Measurements from ENCODE around the gene TMC1.
"Not testable (repeated sequence)": the region's sequence is repeated elsewhere in the genome, so short reads cannot be mapped to it uniquely, and the experiment has no call there.

TMC1 gene

DNA sequence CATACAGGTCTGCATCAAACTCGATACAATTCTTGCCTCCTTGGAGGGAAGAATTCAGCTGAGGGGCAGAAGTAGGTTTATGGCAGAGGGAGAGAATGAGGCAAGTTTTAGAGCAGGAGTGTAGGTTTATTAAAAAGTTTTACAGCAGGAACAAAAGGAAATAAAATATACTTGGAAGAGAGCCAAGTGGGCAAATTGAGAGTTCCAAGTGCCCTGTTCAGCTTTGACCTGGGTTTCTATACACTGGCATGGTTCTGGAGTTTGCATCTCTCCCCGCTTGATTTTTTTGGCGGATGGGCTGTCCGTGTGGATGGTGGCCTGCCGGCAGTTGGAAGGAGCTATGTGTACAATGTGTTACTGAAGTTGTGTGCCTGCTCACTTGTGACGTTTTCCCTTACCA is 315.4 kb downstream of the TMC1 start:
- no peak for FAIRE-seq

DNA sequence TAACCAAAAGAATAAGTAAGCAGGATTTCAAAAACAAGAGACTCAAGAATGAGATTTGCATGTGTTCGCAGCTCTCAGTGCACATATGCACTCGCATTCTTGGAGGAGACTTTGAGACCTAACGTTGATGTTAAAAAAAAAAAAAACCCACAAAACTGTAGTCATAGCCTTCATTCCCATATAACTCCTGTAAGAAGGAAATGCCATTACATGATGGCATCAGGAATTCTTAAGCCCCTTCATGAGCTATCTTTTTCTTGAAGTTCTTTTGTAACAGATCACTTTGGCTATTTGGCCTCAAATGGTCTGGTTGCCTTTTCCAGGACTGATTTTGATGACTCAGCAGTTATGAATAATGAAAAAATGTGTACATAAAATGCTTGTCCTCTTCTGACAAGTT is 317.7 kb downstream of the TMC1 start:
- no peak for FAIRE-seq

DNA sequence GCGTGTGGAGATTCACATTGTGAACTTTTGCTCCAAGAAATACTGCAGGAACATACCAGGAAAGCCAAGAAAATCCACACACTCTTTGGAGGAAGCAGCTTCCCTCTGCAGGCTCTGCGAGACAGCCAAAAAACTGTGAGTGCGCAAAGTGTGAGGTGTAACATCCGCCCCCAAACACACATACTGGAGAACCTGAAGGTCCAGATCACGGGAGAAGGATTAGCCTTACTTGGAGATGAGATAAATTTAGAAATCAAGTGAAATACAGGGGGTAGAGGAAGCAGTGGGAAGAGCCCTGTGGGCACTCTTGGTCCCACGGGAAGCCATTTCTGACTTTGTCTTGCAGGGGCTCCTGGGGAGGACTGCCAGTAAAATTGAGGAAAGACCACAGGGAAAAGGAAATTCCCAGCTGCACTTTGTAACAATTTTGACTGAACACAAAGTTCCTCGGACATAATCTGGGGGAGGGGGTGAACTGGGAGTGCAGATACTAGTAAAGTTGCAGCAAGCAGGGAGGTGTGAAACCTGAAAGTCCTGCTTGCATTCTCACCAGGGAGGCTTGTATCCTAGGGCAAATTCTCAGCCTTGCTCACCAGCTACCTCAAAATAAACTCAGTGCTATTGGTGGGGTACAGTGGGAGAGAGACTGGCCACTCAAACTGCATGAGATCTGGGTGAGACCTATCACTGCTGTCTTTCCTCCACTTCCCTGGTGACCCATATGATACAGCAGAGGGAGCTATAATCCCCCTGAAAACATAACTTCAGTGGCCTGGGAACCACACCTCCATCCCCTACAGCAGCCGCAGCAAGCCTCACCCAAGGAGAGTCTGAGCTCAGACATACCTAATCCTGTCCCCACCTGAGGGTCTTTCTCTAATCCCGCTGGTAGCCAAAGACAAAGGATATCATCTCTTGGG is 322.4 kb downstream of the TMC1 start:
- FAIRE-seq, result no peak

DNA sequence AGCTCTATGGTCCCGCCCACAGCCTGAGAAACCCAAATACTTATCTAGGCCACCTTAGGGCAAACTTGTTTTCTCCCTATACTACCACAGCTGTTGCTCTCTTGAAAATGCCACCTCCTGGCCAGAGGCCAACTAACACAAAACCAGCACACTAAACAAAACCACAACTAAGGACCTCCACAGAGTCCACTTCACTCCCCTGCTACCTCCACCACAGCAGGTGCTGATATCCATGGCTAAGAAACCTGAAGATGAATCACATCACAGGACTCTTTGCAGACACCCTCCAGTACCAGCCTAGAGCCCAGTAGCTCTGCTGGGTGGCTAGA is 323.0 kb downstream of the TMC1 start:
- no peak for FAIRE-seq

DNA sequence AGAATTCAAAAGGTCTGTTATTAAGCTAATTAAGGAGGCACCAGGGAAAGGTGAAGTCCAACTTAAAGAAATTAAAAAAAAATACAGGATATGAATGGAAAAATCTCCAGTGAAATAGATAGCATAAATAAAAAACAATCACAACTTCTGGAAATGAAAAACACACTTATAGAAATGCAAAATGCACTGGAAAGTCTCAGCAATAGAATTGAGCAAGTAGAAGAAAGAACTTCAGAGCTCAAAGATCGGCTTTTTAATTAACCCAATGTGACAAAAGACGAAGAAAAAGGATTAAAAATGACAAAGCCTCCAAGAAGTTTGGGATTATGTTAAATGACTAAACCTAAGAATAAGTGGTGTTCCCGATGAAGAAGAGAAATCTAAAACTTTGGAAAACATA is 323.6 kb downstream of the TMC1 start:
- not testable (repeated sequence) for FAIRE-seq

DNA sequence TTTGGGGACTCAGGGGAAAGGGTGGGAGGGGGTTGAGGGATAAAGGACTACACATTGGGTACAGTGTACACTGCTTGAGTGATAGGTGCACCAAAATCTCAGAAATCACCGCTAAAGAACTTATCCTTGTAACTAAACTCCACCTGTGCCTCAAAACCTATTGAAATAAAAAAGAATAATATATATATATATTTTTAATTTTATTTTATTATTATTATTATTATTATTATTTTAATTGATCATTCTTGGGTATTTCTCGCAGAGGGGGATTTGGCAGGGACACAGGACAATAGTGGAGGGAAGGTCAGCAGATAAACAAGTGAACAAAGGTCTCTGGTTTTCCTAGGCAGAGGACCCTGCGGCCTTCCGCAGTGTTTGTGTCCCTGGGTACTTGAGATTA is 328.8 kb downstream of the TMC1 start:
- FAIRE-seq, result not testable (repeated sequence)

DNA sequence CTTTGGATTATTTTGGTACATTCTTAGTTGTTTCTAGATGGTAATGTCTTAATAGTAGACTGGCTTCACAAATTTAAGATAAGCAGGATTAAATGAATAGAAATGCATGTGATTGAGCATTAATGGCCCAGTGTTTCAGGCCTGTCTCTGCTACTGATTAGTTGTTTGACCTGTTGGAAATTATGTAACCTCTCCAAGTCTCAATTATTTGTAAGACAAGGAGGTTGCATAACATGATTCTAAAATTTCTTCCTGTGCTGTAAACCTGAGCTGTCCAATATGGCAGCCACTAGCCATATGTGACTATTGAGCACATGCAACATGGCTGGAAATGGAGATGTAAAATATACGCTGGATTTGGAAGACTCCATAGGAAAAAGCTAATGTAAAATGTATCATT is 333.9 kb downstream of the TMC1 start:
- no peak for FAIRE-seq

DNA sequence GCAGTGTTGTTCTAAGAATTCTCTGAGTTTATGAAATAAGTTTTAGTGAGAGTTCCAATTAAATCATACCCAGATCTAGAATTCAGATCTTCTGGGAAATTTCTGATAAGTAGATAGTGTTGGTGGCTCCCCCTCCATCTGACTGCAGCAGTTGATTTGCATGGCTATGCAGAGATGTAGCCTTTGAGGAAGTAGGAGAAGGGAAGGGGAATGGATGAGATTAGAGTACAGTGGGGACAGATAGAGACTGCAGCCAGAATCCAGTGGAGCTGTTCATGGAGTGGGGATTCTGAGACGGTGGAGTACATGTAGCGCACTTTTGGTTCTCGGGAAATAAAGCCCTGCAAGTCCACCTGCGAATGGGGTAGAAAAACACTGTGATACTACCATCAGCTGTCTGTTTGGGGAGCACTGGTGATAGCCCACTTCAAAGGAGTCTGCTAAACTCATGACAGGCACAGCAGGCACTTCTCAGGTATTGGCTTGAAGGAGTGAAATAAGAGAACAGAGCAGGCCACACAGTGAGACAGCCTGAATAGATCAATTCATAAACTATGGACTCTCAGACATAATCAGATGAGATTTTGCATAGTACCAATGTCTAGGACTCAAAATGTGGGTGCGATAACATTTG is 334.6 kb downstream of the TMC1 start:
- FAIRE-seq, result no peak

DNA sequence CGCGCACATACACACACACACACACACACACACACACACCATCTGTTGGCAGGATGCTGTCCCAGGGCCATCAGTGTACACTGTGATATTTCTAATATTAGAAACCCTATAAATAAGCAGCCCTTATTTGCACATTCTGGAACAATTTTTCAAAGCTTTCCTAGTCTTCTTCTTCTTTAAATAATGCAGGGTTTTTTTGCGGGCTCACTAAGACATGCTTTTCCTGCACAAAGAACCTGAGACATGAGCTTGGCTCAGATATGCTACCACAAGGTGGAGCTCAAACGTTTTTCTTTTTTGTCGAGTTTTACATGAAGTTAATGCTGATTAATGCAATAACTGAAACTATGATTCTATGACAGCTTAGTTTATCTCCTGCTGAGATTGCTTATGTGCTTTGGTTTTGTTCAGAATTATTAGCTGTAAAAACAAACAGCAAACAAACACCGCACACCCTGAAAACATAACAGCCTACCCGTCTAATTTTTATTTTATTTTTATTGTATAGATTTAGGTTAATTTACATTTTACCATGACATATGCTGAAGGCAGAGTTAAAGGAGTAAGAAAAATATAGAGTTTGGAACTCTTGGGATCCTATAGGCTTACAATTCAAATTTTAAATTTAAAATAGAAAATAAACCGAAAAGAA is 335.7 kb downstream of the TMC1 start:
- FAIRE-seq, result peak; percentile 90

DNA sequence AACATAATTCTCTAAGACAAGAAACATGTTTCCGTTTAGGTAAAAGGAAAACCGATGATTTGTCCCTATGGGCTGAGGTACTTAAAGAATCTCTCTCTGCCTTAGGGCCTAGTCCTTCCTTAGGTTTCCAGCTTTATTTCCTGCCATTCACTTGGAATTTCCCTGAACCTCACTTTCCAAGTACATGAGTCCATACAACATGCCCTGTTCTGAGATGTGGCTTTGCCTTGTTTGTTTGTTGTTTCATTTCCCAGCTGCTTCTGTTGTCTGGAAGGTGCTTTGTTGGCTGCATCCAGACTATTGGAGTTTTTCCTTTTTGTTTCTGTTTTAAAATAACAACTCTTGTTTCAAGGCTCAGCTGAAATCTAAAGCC is 336.2 kb downstream of the TMC1 start:
- no peak for FAIRE-seq

DNA sequence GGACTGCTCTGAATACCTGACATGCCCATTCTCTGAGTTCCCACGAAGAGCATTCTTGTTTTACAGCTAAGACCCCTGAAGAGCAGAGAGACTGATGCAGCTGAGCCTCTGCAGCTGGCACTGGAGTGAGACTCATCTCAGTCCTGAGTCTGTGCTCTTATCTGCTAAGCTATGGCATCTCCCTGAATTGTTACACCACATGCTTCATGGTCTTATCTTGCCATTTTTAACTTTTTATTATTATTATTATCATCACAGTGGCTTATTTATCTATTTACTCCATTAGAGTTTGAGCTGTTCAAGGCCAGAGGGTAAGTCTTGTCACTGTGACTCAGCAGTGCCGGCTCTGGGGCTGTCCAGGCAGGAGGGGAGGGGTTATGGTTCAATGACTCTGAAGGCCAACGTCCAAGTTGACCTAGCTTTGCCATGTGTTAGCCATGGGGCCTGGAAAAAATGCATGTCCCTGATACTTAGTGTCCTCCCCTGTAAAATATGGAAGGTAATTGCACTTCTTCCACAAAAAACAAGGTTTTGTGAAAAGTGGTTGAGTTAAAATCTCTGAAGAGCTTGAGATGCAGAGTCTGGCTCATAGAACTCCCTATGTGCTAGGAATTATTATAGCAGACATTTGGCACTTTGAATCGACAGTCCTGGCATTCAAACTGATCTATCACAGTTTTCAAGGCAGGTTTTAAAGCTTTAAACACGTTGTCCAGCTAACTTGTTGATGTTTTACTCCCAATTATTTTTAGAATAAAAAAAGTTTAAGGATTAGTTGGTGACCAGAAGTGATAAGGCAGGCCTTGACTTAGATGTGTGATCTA is 336.9 kb downstream of the TMC1 start:
- no peak for FAIRE-seq

DNA sequence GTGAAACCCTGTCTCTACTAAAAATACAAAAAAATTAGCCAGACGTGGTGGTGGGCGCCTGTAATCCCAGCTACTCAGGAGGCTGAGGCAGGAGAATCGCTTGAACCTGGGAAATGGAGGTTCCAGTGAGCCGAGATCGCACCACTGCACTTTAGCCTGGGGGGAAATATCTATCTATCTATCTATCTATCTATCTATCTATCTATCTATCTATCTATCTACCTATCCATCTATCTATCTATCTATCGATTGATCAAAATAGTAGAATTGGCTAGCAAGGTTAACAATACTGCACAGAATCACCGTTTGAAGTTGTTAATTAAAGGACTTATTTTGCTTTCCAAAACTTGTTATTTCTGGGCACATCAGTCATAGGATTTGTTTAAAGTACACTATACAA is 341.4 kb downstream of the TMC1 start:
- FAIRE-seq, result not testable (repeated sequence)

DNA sequence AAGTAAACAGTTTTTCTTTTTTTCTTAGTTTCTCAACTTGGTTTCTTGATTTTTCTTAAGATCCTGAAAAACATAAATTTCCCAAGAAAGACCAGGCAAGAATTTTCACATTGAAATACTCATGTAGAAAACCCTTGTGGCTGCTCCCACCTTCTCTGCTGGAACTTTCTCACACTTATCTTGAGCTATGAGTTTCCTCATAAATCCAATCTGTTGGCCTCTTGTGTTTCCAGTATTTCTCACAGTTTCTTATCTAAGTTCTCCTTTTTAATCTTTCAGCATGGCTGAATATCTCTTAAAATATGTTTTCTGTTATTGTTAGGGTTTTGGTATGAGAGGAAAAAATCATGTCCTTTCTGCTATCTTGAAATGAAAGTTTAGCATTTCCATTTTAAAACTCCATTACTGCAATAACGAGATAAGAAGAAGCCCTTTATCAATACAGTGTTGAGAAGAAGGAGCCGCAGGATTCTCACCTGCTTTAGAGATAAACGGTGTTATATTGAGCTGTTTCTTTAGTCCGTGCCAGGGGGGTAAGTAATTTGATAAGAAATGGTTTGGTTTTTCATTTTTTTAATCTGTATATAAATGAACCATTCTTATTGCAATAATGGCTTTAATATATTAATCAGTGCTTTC is 342.2 kb downstream of the TMC1 start:
- FAIRE-seq, result no peak

DNA sequence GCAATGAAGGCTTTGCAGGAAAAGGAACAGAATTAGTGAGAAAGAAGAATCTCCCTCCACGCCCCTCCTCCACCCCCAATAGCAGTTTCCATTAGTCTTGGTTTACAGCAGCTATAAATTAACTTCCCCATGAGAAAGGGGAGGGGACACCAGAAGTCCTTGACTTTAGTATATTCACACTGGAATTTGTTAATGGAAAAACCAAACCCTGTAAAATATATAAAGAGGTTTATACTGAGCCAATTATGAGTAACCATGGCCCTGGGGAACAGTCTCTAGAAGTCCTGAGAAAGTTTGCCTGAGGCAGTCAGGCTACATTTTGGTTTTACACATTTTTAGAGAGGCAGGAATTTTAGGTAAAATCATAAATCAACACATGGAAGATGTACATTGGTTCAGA is 342.9 kb downstream of the TMC1 start:
- no peak for FAIRE-seq

DNA sequence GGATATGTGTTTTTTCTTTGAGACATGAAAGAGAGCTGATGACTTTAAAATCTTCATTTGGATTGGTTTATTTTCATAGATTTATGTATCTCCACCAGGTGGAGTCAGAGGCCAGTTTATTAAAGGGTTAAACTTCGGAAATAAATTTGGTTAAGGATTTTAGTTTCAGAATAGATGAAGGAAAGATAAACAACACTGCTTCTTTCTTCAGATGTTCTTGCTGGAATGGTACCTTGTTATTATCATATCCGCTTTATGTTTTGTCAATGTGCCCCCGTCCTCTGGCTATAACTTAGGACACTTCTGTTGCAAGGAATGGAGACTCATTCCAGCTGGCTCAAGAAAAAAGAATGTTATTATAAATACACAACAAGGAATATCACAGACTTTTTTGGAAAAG is 350.3 kb downstream of the TMC1 start:
- peak; percentile 94 for FAIRE-seq

DNA sequence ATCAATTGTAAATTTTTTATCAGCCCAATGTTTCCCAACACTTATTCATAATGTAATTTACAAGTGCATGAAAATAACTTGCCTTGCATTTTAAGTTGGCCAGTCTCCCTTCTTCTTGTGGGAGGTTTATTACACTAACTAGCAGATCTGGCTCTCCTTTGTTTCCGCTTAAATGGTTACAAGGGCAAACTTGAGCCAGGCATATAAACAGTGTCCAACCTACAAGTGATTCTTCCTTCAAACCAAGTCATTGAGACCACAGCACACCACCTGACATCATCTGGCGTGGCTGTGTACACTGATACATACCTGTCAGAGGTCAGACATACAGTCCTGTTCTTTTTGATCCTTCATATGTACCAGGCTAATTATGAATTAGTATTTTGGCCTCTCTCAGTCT is 351.3 kb downstream of the TMC1 start:
- FAIRE-seq, result no peak

DNA sequence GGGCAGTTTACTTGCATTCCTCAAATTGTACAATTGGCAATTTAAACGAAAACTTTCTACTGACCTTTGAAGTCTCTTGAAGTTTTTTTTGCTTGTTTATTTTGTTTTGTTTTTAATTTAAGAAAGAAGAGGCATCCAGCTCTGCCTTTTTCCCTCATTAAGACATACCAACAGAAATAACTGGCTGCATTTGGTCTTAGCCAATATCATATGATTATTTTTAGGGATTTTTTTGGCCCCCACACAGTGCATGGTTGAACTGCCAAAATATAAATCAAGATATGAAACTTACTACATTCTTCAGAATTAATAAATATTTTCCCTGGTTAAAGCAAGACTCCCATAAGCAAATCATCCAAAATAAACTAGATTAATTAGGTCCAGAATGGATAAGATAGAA is 352.0 kb downstream of the TMC1 start:
- no peak for FAIRE-seq

DNA sequence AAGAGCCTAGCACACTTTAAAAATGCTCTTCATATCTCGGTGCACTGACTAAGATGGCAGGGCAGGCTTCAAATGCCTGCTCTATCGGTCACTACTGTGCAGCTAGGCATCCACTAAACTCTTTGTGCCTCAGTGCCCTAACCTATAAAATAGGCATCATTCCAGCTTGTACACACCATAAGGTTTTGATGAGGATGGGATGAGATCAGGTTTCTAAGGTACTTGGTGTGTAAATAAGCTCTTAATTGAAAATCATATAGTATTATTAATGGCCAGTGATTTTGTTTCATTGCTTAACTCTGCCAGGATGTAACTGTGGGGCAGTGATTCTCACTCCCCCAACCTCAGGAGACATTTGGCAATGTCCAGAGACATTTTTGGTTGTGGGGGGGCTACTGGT is 352.9 kb downstream of the TMC1 start:
- no peak for FAIRE-seq

DNA sequence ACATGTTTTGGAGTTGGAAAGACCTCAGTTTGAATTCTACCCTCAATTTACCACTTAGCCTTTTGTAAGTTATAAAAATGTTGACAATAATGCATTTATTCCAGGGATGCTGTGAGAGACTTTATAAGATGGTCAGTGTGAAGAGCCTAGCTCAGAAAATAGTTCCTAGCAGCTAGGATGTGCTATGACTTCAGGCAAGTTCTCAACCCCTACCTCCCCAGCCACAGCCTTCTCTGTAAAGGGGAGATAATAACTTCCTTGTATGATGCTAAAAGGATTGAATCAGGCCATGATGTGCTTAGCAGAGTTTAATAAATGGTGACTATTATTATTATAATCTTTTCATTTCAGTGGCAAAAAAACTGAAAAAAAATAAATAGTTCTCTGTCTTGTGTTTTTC is 353.8 kb downstream of the TMC1 start:
- no peak for FAIRE-seq

DNA sequence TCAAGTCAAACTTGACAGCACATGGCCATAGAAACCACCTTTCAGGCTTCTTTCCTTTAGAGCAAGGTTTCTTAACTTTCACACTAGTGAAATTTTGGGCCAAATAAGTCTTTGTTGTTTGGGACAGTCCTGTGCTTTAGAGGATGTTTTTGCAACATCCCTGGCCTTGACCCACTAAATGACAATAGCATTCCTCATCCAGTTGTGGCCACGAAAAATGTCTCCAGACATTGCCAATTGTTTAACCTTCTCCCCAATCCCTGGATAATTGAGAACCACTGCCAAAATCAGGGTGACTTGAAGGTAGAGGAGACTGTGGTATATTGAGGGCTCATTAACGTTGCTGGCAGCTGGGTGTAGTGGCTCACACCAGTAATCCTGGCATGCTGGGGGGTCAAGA is 359.4 kb downstream of the TMC1 start:
- FAIRE-seq, result no peak

DNA sequence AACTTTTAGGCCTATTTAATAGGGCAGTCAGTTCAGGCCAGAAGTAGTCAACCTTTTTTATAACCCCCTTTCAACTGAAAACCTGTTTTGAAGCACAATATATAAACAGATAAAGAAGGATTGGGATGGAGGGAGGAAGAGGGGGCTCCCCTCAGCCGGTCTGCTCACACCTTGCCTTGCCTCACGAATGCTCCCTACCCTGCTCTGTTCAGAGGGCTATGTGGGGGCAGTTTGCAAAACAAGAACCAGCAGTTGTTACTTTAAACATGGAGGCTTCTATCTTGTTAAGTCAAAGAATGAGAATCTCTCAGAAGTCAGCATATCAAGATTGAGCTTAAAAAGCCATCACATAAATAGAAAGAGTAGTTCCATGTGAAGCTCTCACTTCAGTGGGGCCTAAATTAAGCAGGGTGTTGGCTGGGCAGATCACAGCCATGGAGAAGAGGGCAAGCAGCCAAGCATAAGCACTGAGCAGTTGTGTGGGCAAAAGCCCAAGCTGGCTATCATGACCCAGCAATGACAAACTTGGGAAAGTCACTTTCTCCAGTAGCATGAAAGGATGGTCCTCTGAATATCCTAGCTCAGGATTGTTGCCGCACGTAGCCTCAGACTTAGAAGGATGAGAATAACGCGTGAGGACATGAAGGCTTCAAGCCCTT is 360.8 kb downstream of the TMC1 start:
- FAIRE-seq, result no peak

DNA sequence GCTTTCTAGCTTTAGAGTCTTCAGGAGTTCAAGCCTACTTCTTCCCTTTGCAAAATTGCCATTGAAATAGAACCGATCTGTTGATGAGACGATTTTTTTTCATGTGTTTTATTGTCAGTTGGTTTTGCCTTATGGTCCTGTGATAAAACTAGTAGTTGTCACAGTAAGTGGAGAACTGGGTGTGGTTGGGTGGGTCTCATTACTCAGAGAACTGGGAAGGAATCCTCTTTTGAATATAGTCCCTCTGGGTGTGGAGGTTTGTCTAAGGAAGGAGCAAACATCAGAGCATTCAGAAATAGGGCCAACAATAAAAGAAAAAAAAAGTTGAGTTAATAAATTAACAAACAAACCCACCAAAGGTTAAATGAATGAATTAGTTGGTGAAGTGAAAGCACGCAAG is 362.5 kb downstream of the TMC1 start:
- FAIRE-seq, result no peak

Data from A204.1 (cell line).